HG03342 (cell line): ENCODE data around the gene BDH1.
"Not testable (repeated sequence)": the region's sequence is repeated elsewhere in the genome, so short reads cannot be mapped to it uniquely, and the experiment has no call there.

Experiments used
- ATAC-seq: cut with Tn5 transposase; IDR thresholded peaks from one replicate; pipeline ENCODE4 v1.9.1; 2021; ENCODE audit warnings: mild to moderate bottlenecking, moderate library complexity; ENCODE audit not compliant: unreplicated experiment

Gene BDH1

DNA sequence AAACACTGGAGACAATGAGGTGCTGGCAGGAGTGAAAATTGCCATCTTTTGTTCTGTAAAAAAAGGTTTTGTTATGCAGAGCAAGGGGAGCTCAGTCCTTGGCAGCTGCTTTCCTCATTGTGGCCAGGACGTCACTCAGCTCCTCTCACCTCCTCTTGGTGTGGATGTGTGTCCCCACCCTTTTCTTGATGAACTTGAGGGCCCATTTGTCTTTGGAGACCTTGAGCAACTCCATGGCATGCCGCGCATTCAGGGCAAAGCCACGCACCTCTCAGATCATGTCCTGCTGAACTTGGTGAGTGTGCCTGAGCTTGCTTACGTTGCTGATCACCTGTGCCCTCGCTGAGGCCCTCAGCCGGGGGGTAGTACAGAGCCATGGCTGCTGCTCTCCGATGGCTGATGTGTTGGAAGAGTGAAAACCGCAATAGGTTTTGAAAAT, 24.5 kb upstream of the BDH1 start:
- no peak for ATAC-seq

DNA sequence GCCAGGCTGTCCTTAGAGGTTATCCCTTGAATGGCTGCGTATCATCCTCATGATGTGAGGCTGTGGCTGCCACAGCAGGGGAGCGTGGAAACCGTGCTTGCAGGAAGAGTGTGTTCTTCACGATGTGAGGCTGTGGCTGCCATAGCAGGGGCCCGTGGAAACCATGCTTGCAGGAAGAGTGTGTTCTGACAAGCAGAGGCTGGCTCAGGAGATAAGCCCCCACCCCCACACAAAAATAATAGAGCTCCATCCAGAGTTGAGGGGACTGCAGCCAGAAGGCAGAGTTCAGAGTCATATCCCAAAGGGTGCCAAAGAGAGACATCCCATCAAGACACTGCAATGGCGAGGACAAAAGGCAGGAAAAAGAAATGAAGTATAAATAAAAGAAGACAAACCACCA, 22.6 kb upstream of the BDH1 start:
- no peak for ATAC-seq

- no peak for ATAC-seq
Measured at GRCh38 chr3:197577366-197578074, 21.8 kb upstream of the BDH1 start.

DNA sequence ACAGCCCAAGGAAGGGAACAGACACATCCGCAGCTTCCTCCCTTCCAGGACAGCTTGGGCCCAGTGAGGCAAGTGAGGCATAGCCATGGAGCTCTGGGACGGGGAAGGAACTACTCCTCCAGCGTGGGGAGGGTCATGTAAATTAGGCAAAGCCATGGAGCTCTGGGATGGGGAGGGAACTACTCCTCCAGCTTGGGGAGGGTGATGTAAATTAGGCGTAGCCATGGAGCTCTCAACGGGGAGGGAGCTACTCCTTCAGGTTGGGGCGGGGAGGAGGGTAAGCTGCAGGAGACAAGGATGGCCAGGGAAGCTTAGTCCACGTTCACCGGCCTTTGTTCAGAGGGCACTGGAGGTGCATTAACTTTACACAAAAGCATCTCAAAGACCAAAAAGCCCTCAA, 21.1 kb upstream of the BDH1 start:
- no peak for ATAC-seq

DNA sequence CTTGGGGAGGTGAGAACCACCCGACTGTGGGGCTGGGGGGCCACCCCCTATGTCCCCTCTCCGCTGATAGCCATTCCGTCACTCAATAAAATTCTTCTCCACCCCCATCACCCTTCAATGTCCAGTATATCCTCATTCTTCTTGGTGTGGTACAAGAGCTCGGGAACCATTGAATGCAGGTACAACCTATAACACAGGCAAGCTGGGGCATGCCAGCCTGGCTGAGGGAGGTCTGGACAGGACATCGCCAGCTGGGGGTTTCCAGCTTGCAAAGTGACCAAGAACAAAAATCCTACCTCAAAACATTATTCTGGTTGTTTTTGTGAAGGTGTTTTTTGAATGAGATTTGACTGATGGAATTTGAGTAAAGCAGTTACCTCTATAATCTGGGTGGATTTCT, 19.6 kb upstream of the BDH1 start:
- ATAC-seq: no peak

DNA sequence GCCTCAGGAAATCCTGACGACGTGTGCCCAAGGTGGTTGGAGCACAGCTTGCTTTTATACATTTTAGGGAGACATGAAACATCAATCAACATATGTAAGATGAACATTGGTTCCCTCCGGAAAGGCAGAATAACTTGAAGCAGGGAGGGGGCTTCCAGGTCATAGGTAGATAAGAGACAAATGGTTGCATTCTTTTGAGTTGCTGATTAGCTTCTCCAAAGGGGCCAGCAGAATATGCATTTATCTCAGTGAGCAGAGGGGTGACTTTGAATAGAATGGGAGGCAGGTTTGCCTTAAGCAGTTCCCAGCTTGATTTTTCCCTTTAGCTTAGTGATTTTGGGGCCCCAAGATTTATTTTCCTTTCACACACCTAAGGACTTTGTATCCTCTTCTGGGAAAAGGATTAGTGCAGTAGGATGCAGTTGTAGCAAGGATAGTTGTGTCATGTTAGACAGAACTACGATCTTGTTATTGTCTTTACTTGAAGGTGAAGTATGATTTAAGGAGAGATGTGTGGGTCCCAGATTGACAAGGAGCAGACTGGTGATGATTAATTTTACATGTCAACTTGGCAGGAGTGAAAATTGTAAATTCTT, 18.7 kb upstream of the BDH1 start:
- ATAC-seq: not testable (repeated sequence)

GRCh38 chr3:197573048-197573767, 17.4 kb upstream of the BDH1 start:
- ATAC-seq: no peak

DNA sequence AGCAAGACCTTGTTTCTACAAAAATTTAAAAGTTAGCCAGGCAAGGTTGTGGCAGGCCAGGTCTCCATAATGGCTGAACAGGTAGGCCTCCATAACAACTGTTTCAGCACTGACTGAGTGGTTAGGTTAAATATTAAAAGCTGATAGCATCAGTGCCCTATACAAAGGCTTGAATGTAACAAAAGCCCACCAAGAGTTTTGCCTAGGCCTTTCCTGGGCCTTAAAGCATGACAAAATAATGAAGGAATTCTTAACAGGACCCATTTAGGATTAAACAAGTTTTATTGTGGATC, 16.1 kb upstream of the BDH1 start:
- not testable (repeated sequence) for ATAC-seq

DNA sequence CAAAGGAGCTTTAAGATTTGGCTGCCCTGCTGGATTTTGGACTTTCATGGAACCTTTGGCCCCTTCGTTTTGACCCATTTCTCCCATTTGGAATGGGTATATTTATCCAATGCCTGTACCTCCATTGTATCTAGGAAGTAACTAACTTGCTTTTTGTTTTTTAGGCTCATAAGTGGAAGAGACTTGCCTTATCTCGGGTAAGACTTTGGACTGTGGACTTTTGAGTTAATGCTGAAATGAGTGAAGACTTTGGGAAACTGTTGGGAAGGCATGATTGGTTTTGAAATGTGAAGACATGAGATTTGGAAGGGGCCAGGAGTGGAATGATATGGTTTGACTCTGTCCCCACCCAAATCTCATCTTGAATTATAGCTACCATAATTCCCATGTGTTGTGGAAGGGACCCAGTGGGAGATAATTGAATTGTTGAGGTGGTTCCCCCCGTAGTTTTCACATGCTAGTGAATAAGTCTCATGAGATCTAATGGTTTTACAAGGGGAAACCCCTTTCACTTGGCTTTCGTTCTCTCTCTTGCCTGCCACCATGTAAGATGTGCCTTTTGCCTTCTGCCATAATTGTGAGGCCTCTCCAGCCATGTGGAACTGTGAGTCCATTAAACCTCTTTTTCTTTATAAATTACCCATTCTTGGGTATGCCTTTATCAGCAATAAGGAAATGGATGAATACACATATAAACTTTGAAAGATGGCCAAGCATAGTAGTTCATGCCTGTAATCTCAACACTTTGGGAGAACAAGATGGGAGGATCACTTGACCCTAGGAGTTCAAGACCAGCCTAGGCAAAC, 15.5 kb upstream of the BDH1 start:
- not testable (repeated sequence) for ATAC-seq

- not testable (repeated sequence) for ATAC-seq
Measured at GRCh38 chr3:197569433-197569832, 13.7 kb upstream of the BDH1 start.

DNA sequence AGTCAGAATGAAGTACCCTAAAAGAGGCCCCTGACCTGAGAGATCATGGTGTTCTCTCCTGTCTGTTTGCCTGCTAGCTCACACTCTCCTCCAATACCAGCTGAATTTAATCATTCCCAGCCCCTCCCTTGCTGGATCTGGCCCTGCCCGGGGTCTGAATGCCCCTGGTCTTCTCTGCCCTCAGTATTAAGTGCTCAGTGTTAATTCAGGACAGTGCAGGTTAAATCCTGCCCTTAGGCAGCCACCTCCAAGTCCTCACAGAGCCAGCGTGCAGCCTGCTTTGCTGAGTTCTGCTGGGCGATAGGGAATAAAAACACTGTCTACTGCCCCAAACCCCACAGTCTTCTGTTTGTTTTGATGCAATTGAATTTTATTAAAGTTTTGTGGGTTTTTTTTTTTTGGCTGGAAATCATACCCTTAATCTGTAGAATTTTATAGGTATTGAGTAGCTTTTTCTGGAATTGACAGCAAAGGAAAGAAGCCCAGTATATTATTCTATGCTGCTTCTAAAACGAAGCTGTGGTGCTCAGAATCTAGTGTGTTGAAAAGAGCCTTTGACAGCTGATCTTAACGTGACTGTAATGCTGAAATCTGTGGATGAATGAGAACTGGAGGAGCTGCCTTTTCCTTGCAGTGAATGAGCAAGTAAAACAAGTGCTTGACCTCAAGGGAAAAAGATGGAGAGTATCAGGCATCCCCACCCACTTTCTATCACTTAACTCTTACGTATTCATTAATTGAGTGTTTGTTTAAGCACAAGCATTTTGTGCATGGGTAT, 12.3 kb upstream of the BDH1 start:
- ATAC-seq: no peak

DNA sequence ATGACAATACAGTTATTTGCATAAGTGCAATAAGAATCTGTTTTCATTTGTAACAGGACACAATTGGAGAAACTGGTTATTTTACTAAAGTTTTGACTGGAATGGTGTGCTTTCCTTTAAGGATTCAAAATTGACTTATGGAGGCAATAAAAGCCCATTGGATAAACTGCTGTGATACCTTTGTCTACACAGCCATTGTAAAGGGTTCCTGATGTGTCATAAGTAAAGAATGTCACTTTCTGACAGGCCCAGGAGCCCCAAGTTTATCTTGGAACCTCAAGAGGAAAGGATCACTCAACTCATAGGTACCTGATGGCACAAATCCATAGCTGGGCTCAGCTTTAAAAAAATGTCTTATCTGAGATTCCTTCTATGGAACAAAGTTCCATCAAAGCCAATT, 10.4 kb upstream of the BDH1 start:
- ATAC-seq: not testable (repeated sequence)

DNA sequence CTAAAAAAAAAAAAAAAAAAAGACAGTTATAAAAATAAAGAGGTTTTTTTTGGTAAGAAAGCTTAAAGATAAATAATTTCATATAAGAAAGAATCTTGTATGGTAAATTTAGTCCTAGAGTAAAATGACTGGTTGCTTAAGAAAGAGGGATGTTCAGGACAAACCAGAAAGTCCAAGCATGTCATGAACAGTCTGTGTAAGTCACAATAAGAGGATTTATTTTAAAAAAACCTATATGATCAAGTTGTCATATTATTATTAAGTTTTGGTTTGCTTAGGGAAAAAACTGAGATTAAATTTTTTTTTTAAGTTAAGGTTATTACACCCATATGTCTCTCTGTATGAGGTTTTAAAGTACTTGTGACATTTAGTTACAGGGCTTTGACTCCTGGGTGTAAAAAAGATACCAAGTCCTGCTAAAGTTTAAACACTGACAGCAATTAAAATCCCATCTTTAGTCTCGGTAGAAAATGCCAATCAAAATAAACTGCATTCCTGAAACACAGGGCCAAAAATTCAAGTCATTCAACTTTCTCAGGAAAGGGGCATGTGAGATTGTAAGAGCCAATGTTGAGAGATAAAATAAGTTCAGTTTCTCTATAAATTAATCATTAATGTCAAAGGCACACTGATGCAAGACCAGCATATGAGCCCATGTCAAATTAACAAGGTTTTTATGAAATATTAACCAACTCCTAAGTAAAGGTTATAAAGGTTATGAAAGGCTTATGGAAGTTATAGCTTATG, 8.5 kb upstream of the BDH1 start:
- no peak for ATAC-seq

DNA sequence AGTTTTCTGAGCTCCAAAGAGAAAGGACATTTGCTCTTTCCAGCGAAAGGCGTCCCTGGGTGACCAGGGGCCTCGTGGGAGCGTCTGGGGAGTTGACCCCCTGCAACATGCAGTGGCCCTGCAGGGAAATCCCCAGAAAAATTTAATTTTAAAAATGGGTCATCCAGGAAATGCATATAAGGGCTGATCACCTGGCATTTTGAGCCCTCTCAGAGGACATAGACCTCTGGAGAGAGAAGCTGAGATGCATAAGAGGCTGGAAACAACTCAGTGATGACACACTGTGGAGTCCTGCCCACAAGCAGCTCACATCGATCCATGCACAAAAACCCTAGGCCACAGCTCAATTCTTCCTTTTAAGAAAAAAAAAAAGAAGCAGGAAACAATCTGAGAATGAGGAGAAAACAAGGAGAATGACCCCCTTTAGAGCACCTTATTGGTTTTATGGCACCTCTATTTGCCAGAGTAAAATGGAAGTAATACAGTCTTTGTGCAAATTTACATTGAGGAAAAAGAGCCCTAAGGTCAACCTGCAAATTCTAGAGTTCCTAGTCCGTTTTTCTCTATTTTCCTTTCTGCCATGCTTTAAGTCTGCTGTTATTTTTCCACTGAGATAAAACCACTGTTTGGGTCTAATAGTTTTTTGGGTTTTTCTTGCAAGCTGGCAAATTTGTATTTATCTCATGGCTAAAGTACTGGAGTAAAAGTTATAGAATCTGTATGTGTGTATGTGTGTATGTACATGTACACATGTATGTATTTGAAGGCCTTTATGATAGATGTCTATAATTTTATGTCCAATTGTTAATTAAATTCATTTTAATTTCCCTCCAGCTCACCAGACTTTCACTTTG, 6.9 kb upstream of the BDH1 start:
- no peak for ATAC-seq

DNA sequence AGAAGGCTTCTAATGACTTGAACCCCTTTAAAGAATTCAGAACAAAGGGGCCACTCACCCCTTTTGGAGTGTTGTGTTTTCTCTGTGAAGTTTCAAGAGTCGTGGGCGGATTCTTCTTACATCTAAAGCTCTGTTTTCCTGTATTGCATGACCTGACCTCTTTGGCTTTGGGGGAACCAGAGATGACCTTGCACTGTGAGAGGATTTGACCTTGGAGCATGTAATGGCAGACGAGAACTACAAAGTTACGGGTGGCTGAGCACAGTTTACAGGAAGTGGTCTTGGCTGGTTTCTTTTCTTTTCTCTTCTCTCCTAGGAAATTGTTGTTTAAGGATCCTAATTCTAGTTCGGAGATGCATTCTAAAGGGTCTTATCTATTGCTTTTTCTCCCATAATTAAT, 6.2 kb upstream of the BDH1 start:
- no peak for ATAC-seq

- no peak for ATAC-seq
Measured at GRCh38 chr3:197559651-197560050, 3.9 kb upstream of the BDH1 start.

DNA sequence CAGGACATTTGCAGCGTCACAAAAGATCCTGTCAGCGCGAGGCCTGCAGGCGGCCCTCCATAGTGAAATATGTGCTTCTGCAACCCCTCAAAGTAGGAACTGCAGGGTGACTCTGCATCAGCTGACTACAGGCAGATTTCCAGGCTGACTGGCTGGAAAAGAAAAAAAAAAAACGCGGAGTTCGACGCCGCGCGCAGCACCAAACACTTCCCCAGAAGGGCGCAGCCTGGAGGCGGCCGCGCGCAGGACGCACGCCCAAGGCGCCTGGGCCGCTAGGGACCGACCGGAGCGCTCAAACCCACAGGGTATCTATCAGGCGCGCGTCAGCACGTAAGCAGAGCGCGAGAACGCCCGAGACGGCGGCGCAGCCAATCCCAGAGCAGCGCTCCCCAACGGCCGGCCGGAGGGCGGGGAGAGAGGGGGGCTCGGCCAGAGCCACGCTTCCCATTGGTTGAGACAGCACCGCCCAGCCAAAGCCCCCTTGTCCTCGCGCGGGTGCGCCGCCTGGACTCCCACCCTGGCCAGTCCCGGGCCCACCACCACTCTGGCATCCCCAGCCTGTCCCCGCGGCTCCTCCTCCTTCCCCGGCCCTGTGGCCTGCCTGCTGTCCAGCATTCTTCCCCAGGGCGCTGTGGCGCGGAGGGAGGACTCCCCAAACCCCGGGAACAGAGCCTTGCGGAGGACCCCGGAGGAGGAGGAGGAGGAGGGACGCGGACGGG, 1.0 kb downstream of the BDH1 start:
- ATAC-seq: peak; percentile 94

- ATAC-seq: peak; percentile 1
Measured at GRCh38 chr3:197554196-197554561, 1.6 kb downstream of the BDH1 start.

DNA sequence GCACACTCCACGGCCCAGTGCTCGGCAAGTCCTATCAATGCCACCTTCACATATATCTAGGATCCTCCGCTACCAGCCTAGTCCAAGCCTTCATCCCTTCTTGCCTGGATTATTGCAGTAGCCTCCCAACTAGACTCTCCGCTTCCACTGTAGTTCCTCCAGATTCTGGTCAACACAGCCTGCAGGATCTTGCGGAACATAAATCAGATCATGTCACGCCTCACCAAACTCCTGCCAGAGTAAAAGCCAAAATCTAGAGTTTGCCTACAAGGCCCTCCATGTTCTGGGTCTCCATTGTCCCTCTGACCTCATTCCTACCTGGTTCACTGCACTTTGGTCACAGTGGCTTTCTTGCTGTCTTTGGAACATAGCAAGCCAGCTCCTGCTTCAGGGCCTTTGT, 3.6 kb downstream of the BDH1 start:
- no peak for ATAC-seq
